Transverse colon (tissue), 4 donors: ENCODE data around the gene TTC39C. TPM values are rescaled to one million over a fixed set of nuclear protein-coding genes. Genes with fewer than 3 reads are reported as not detected.

Experiments used
- DNase-seq: peaks from one replicate; pipeline ENCODE4 v3.0.0-alpha.2; 2019
- H3K27ac ChIP-seq, 4 donors: fragments of 200-600 bp; sonication (generic); 2 replicates each; pipeline ENCODE4 v1.5.1; 2016 to 2018; ENCODE audit warnings: inconsistent platforms in 4 of 4
- H3K27me3 ChIP-seq: fragments of 200-600 bp; sonication (generic); 2 replicates; pipeline ENCODE4 v1.5.1; 2017; ENCODE audit warnings: inconsistent platforms
- H3K36me3 ChIP-seq, 4 donors: fragments of 200-600 bp; sonication (generic); 2 replicates each; pipeline ENCODE4 v1.5.1; 2017 to 2019; ENCODE audit warnings: inconsistent platforms in 4 of 4
- H3K4me1 ChIP-seq, 4 donors: fragments of 200-600 bp; sonication (generic); 2 replicates each; pipeline ENCODE4 v1.5.1; 2017 to 2020; ENCODE audit warnings: inconsistent platforms in 4 of 4
- H3K4me3 ChIP-seq, 4 donors: fragments of 200-600 bp; sonication (generic); 1 replicate in 1 of 4; 2 replicates in 3 of 4; pipeline versions ENCODE4 v1.5.1 to v1.6.1; 2017 to 2019; ENCODE audit warnings: inconsistent platforms in 4 of 4
- H3K9me3 ChIP-seq, 2 donors: fragments of 200-600 bp; sonication (generic); 2 replicates each; pipeline ENCODE4 v1.5.1; 2017 to 2019; ENCODE audit warnings: inconsistent platforms in 2 of 2
- EP300 ChIP-seq: sonication (generic); formaldehyde crosslinking; IDR thresholded peaks from one replicate; pipeline ENCODE4 v1.6.1; 2017; ENCODE audit warnings: antibody characterized with exemption, low read depth
- POLR2A ChIP-seq: fragments of 450-650 bp; IDR thresholded peaks from one replicate; pipeline ENCODE4 v1.6.1; 2016; ENCODE audit warnings: antibody characterized with exemption, mild to moderate bottlenecking, moderate library complexity
- POLR2AphosphoS5 ChIP-seq, 3 donors: sonication (generic); formaldehyde crosslinking; IDR thresholded peaks; one replicate each; pipeline ENCODE4 v1.6.1; 2016; ENCODE audit warnings: antibody characterized with exemption in 3 of 3
- WGBS, 2 donors: methylation state at CpG; one replicate each; pipeline ENCODE4 v1.1.5; 2018; ENCODE audit warnings: low coverage in 1 of 2; 5-methylcytosine and 5-hydroxymethylcytosine counted together
- in situ Hi-C, 4 donors: fragments of 200-750 bp; cut with MboI; loops; one replicate each; pipeline versions ENCODE4 v1.15.0 to v1.15.1; 2017; ENCODE audit warnings: low sequenced_read_pairs in 3 of 4, low pct_ligation_motif_present in 1 of 4, low pct_unique_long_range_greater_than_20kb in 1 of 4
- intact Hi-C: fragments of 100-400 bp; cut with DNase I; formaldehyde crosslinking; loops from one replicate; pipeline ENCODE4 v1.15.1; 2023; ENCODE audit warnings: low total_unique reads
- total RNA-seq, 4 donors: library from RNA; depleted of rRNA; stranded (reverse); fragments of >200 nt; gene quantifications; one replicate each; pipeline ENCODE4 v1.1.0, GENCODE V29; 2016
- TF ChIP-seq, protein P1 (sequence below), 5 experiments: fragments of 200-600 bp in 3 of 5; fragments of 450-650 bp in 2 of 5; sonication (generic) in 3 of 5; IDR thresholded peaks; 1 replicate in 2 of 5; 2 replicates in 3 of 5; pipeline ENCODE4 v1.5.1; 2016 to 2017; ENCODE audit warnings: antibody characterized with exemption in 5 of 5, inconsistent platforms in 3 of 5, mild to moderate bottlenecking in 2 of 5, moderate library complexity in 1 of 5

Gene TTC39C
- total RNA-seq, 4 donors from 2014 or later: 4.8 to 18.4 (median 7.4) TPM

DNA sequence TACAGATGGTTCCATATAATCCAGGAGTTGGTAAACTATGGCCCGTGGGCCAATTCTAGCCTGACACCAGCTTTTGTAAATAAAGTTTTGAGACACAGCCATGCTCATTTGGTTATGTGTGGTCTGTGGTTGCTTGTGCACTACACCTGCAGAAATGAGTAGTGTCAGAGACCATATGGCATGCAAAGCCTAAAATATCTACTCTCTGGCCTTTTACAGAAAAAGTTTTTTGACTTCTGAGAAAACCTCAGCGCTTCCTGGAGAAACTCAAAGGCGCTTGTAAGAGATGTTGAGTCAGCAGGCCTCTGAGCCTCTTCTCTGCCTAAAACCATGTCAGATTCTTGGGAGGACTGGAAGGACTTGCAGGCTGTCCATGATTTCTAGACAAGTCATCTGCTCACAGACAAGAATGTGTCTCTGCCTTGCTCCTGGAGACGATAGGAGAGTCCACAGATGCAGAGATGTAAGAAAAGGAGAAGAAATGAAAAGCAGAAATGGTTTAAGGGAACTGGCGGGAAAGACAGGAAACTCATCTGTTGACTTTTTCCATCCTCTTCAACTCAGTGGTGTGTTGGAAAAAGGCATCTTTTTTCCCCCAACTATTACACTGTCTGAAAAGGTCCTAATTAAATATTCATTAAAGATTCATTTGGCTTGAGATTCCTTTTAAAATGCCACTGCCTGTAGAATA is 5.2 kb downstream of the TTC39C start:
- 50 to 62% methylated on average over 4 to 5 of the region's 5 CpGs for WGBS, 2 donors
- no peaks in the 10 kb centered on the region for H3K36me3 ChIP-seq
- no peaks in the 10 kb centered on the region for H3K27me3 ChIP-seq
- no peak for DNase-seq
- no peaks in the 10 kb centered on the region for H3K9me3 ChIP-seq
- in situ Hi-C loops (no loop called here), intact Hi-C loops (no loop called here)
- H3K27ac ChIP-seq: no peak overlapping the region
- H3K4me1 ChIP-seq: peaks cover 0 to 28% (median 2%) of the 10 kb centered on the region in 4 donors
- H3K4me3 ChIP-seq: no peak overlapping the region
- TF ChIP-seq POLR2A (no peak), EP300 (no peak), POLR2AphosphoS5 (IDR thresholded peaks at IDR 0.05) (no peak)
- TF ChIP-seq, protein P1, sequence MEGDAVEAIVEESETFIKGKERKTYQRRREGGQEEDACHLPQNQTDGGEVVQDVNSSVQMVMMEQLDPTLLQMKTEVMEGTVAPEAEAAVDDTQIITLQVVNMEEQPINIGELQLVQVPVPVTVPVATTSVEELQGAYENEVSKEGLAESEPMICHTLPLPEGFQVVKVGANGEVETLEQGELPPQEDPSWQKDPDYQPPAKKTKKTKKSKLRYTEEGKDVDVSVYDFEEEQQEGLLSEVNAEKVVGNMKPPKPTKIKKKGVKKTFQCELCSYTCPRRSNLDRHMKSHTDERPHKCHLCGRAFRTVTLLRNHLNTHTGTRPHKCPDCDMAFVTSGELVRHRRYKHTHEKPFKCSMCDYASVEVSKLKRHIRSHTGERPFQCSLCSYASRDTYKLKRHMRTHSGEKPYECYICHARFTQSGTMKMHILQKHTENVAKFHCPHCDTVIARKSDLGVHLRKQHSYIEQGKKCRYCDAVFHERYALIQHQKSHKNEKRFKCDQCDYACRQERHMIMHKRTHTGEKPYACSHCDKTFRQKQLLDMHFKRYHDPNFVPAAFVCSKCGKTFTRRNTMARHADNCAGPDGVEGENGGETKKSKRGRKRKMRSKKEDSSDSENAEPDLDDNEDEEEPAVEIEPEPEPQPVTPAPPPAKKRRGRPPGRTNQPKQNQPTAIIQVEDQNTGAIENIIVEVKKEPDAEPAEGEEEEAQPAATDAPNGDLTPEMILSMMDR (IDR thresholded peaks at IDR 0.05): no peak

DNA sequence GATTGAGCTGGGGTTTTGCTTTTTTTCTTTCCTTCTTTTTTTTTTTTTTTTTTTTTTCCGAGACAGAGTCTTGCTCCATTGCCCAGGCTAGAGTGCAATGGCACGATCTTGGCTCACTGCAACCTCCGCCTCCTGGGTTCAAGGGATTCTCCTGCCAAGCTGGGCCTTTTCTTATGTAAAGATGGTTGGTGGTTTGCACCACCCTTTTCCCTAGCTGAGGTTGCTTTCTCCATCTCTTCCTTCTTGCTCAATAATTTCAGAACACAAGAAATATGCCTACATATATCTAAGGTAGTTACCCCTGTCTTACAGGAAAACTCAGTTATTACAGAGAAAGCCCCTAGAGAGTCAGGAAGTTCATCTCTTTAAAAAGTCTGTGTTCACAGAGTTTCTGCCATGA is 7.0 kb downstream of the TTC39C start:
- no peaks in the 10 kb centered on the region for H3K36me3 ChIP-seq
- H3K27me3 ChIP-seq: no peaks in the 10 kb centered on the region
- in situ Hi-C loops: no loop called here
- intact Hi-C loops: no loop called here
- H3K4me1 ChIP-seq: peaks cover 0 to 23% (median 3%) of the 10 kb centered on the region in 4 donors
- TF ChIP-seq, protein P1 (IDR thresholded peaks at IDR 0.05): no peak
- no peak overlapping the region for H3K27ac ChIP-seq
- H3K9me3 ChIP-seq: no peaks in the 10 kb centered on the region
- 79 to 86% methylated on average over 2 to 3 of the region's 3 CpGs for WGBS, 2 donors
- H3K4me3 ChIP-seq: no peak overlapping the region
- no peak for DNase-seq

DNA sequence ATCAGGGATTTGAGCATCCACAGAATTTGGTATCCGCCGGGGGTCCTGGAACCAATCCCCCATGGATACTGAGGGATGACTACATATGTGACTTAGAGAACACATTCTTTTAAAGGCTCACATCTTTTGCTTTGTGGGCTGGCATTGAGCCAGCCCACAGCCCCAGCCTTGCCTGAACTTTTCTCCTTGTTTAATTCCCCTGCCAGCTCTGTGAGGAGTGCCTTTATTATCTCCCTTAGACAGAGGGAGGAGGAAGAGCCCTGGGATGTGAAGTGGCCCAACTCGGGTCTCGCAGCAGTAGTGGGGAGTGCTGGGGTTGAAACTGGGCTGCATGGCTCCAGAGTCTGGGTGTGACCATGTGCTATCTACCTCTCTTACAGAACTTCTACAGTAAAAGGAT is 7.6 kb downstream of the TTC39C start:
- H3K9me3 ChIP-seq: no peaks in the 10 kb centered on the region
- intact Hi-C loops: no loop called here
- H3K27ac ChIP-seq: no peak overlapping the region
- no peak overlapping the region for H3K4me3 ChIP-seq
- in situ Hi-C loops: no loop called here
- no peaks in the 10 kb centered on the region for H3K36me3 ChIP-seq
- peaks cover 5 to 25% (median 8%) of the 10 kb centered on the region in 4 donors for H3K4me1 ChIP-seq
- WGBS, 2 donors: 74% methylated on average over 4 of the region's 4 CpGs; no CpG with 5 or more reads in 1 of the 2 donors
- TF ChIP-seq POLR2A (no peak), EP300 (no peak), POLR2AphosphoS5 (IDR thresholded peaks at IDR 0.05) (no peak)
- TF ChIP-seq, protein P1 (IDR thresholded peaks at IDR 0.05): no peak
- DNase-seq: no peak
- H3K27me3 ChIP-seq: no peaks in the 10 kb centered on the region

DNA sequence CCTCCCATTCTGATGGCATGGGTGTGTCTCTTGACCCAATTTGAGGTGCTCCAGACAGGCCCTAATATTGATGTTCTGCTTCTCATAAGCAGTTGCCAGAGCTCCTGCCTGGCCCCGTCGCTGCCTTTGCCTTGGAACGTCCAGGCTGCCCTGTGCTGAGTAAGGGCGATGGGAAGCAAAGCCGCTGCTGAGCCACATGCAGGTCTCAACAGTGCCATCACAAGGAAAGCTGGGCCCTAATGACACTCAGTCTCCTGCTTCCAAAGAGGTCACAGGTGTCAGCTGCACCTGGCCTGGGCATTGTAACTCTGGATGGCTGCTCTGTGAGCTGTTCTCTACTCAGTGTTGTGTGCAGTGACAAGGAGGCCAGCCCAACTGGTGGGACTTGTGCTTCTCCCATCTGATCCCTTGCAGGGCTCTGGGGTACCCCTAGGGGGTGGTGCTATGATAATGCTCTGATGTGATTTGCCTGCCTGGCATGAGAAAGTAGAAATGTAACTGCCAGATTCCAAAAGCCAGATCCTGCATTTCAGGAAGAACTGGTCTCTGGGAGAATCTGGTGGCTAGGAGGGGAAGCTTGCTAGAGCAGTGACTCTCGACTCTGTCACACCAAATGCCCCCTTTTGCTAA is 8.7 kb downstream of the TTC39C start:
- H3K4me3 ChIP-seq: no peak overlapping the region
- WGBS, 2 donors: 60 to 94% methylated on average over 1 to 6 of the region's 6 CpGs
- H3K27me3 ChIP-seq: no peaks in the 10 kb centered on the region
- no peaks in the 10 kb centered on the region for H3K36me3 ChIP-seq
- H3K9me3 ChIP-seq: no peaks in the 10 kb centered on the region
- DNase-seq: no peak
- in situ Hi-C loops: no loop called here
- TF ChIP-seq POLR2A (no peak), POLR2AphosphoS5 (IDR thresholded peaks at IDR 0.05) (no peak), EP300 (no peak)
- TF ChIP-seq, protein P1 (IDR thresholded peaks at IDR 0.05): no peak
- H3K27ac ChIP-seq: no peak overlapping the region
- peaks cover 5 to 34% (median 9%) of the 10 kb centered on the region in 4 donors for H3K4me1 ChIP-seq
- intact Hi-C loops: no loop called here
